Right lobe of liver (tissue), 4 donors: ENCODE results near the gene MTCL3.

ENCODE experiments used
- POLR2A ChIP-seq: fragments of 450-650 bp; IDR thresholded peaks from one replicate; pipeline ENCODE4 v1.6.1; 2017; ENCODE audit warnings: antibody characterized with exemption, mild to moderate bottlenecking
- TF ChIP-seq, protein P1 (sequence below), 4 donors: fragments of 200-600 bp in 3 of 4; fragments of 450-650 bp in 1 of 4; IDR thresholded peaks; one replicate each; pipeline versions ENCODE4 v1.5.1 to v1.8.0; 2016 to 2022; ENCODE audit warnings: antibody characterized with exemption in 4 of 4, mild to moderate bottlenecking in 2 of 4
- donor health status: DM: no; HTN: no; CAD: no.
- donor health status: DM: no; HTN: no; CAD: no.
- donor health status: DM: no; HTN: yes; CAD: no.

DNA sequence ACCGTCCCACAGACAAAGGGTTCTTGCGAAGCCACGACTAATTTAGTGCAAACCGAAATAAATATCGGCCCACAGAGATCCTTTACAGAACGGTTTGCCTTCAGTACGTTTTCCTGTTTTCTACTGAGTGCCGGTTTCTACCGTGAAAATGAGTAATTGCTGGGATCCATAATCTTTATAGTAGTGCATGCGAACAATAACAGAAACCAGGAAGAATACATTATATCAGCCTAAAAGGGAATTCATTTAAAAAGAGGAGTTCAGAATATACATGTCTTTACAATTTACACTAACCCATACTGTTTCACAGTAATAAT lies 292 bp upstream of the MTCL3 start:
- no peak for TF ChIP-seq POLR2A
- TF ChIP-seq, protein P1, sequence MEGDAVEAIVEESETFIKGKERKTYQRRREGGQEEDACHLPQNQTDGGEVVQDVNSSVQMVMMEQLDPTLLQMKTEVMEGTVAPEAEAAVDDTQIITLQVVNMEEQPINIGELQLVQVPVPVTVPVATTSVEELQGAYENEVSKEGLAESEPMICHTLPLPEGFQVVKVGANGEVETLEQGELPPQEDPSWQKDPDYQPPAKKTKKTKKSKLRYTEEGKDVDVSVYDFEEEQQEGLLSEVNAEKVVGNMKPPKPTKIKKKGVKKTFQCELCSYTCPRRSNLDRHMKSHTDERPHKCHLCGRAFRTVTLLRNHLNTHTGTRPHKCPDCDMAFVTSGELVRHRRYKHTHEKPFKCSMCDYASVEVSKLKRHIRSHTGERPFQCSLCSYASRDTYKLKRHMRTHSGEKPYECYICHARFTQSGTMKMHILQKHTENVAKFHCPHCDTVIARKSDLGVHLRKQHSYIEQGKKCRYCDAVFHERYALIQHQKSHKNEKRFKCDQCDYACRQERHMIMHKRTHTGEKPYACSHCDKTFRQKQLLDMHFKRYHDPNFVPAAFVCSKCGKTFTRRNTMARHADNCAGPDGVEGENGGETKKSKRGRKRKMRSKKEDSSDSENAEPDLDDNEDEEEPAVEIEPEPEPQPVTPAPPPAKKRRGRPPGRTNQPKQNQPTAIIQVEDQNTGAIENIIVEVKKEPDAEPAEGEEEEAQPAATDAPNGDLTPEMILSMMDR (IDR thresholded peaks at IDR 0.05), result no peak
